Transverse colon (tissue), 4 donors: ENCODE measurements around the gene ST6GALNAC6. TPM values are rescaled to one million over a fixed set of nuclear protein-coding genes. Genes with fewer than 3 reads are reported as not detected.
A peak's percentile ranks its signal among the peaks of the same experiment; 100 is the strongest.
"Not testable (repeated sequence)": the region's sequence is repeated elsewhere in the genome, so short reads cannot be mapped to it uniquely, and the experiment has no call there.

Source experiments
- DNase-seq: peaks from one replicate; pipeline ENCODE4 v3.0.0-alpha.2; 2019
- H3K27ac ChIP-seq, 4 donors: fragments of 200-600 bp; sonication (generic); 2 replicates each; pipeline ENCODE4 v1.5.1; 2016 to 2018; ENCODE audit warnings: inconsistent platforms in 4 of 4
- H3K27me3 ChIP-seq: fragments of 200-600 bp; sonication (generic); 2 replicates; pipeline ENCODE4 v1.5.1; 2017; ENCODE audit warnings: inconsistent platforms
- H3K36me3 ChIP-seq, 4 donors: fragments of 200-600 bp; sonication (generic); 2 replicates each; pipeline ENCODE4 v1.5.1; 2017 to 2019; ENCODE audit warnings: inconsistent platforms in 4 of 4
- H3K4me1 ChIP-seq, 4 donors: fragments of 200-600 bp; sonication (generic); 2 replicates each; pipeline ENCODE4 v1.5.1; 2017 to 2020; ENCODE audit warnings: inconsistent platforms in 4 of 4
- H3K4me3 ChIP-seq, 4 donors: fragments of 200-600 bp; sonication (generic); 1 replicate in 1 of 4; 2 replicates in 3 of 4; pipeline versions ENCODE4 v1.5.1 to v1.6.1; 2017 to 2019; ENCODE audit warnings: inconsistent platforms in 4 of 4
- H3K9me3 ChIP-seq, 2 donors: fragments of 200-600 bp; sonication (generic); 2 replicates each; pipeline ENCODE4 v1.5.1; 2017 to 2019; ENCODE audit warnings: inconsistent platforms in 2 of 2
- CTCF ChIP-seq, 5 experiments: fragments of 200-600 bp in 3 of 5; fragments of 450-650 bp in 2 of 5; sonication (generic) in 3 of 5; IDR thresholded peaks; 1 replicate in 2 of 5; 2 replicates in 3 of 5; pipeline ENCODE4 v1.5.1; 2016 to 2017; ENCODE audit warnings: antibody characterized with exemption in 5 of 5, inconsistent platforms in 3 of 5, mild to moderate bottlenecking in 2 of 5, moderate library complexity in 1 of 5
- EP300 ChIP-seq: sonication (generic); formaldehyde crosslinking; IDR thresholded peaks from one replicate; pipeline ENCODE4 v1.6.1; 2017; ENCODE audit warnings: antibody characterized with exemption, low read depth
- POLR2A ChIP-seq: fragments of 450-650 bp; IDR thresholded peaks from one replicate; pipeline ENCODE4 v1.6.1; 2016; ENCODE audit warnings: antibody characterized with exemption, mild to moderate bottlenecking, moderate library complexity
- POLR2AphosphoS5 ChIP-seq, 3 donors: sonication (generic); formaldehyde crosslinking; IDR thresholded peaks; one replicate each; pipeline ENCODE4 v1.6.1; 2016; ENCODE audit warnings: antibody characterized with exemption in 3 of 3
- WGBS, 2 donors: methylation state at CpG; one replicate each; pipeline ENCODE4 v1.1.5; 2018; ENCODE audit warnings: low coverage in 1 of 2; 5-methylcytosine and 5-hydroxymethylcytosine counted together
- in situ Hi-C, 4 donors: fragments of 200-750 bp; cut with MboI; loops; one replicate each; pipeline versions ENCODE4 v1.15.0 to v1.15.1; 2017; ENCODE audit warnings: low sequenced_read_pairs in 3 of 4, low pct_ligation_motif_present in 1 of 4, low pct_unique_long_range_greater_than_20kb in 1 of 4
- intact Hi-C: fragments of 100-400 bp; cut with DNase I; formaldehyde crosslinking; loops from one replicate; pipeline ENCODE4 v1.15.1; 2023; ENCODE audit warnings: low total_unique reads
- total RNA-seq, 4 donors: library from RNA; depleted of rRNA; stranded (reverse); fragments of >200 nt; gene quantifications; one replicate each; pipeline ENCODE4 v1.1.0, GENCODE V29; 2016

Gene ST6GALNAC6
- total RNA-seq, 4 donors from 2014 or later, result 41.0 to 80.4 (median 75.7) TPM

GRCh38 chr9:127871531-127871930, 27.9 kb downstream of the ST6GALNAC6 start:
- Histone ChIP-seq H3K9me3 (no peaks in the 10 kb centered on the region), H3K27me3 (no peaks in the 10 kb centered on the region), H3K4me3 (no peak overlapping the region), H3K36me3 (no peaks in the 10 kb centered on the region), H3K4me1 (peaks cover 25 to 30% (median 27%) of the 10 kb centered on the region in 4 donors), H3K27ac (no peak overlapping the region)
- no peak for DNase-seq
- in situ Hi-C loops, result no loop called here
- 88 to 100% methylated on average over 3 to 9 of the region's 9 CpGs for WGBS, 2 donors
- intact Hi-C loops, result loop anchor here (5.0 kb wide), 1 partner anchor 279 kb away; no protein-coding TSS in a partner anchor
- TF ChIP-seq EP300, result no peak
- TF ChIP-seq CTCF (IDR thresholded peaks at IDR 0.05), result no peak
- TF ChIP-seq POLR2AphosphoS5 (IDR thresholded peaks at IDR 0.05), result no peak
- TF ChIP-seq POLR2A, result no peak

DNA sequence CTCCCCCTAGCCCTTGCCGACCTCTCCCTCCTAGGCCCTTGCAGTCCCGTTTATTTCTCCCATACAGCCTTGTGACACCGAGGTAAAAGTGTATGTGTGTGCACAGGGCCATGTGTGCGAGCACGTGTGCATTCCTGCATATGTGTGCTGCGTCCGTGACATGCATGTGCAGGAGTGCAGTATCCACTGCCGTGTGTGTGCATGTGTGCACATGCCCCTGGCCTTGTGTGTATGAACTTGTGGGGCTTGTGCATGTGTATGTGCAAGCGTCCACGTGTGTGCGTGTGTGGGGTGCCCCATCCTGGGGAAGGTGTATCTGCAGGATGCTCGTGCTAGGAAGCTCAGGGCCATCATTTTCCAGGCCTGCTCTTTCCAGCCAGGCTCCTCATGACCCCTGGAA, 28.5 kb downstream of the ST6GALNAC6 start:
- no peaks in the 10 kb centered on the region for H3K36me3 ChIP-seq
- intact Hi-C loops (loop anchor here (5.0 kb wide), 1 partner anchor 279 kb away; no protein-coding TSS in a partner anchor), in situ Hi-C loops (no loop called here)
- WGBS, 2 donors, result 89% methylated on average over 12 of the region's 12 CpGs; no CpG with 5 or more reads in 1 of the 2 donors
- H3K4me3 ChIP-seq, result no peak overlapping the region
- peaks cover 19 to 23% (median 20%) of the 10 kb centered on the region in 4 donors for H3K4me1 ChIP-seq
- TF ChIP-seq POLR2AphosphoS5 (IDR thresholded peaks at IDR 0.05) (no peak), EP300 (no peak), CTCF (IDR thresholded peaks at IDR 0.05) (no peak), POLR2A (no peak)
- DNase-seq, result no peak
- no peak overlapping the region for H3K27ac ChIP-seq
- no peaks in the 10 kb centered on the region for H3K9me3 ChIP-seq
- H3K27me3 ChIP-seq, result no peaks in the 10 kb centered on the region

DNA sequence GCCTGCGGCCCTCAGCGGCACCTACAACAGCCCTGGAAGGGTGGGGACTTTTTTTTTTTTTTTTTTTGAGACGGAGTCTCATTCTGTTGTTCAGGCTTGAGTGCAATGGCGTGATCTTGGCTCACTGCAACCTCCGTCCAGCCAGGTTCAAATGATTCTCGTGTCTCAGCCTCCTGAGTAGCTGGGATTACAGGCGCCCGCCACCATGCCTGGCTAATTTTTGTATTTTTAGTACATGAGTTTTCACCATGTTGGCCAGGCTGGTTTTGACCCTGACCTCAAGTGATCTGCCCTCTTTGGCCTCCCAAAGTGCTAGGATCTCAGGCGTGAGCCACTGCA, 29.3 kb downstream of the ST6GALNAC6 start:
- H3K9me3 ChIP-seq, DNase-seq, H3K36me3 ChIP-seq, H3K27ac ChIP-seq, H3K27me3 ChIP-seq, H3K4me3 ChIP-seq, in situ Hi-C loops: not testable (repeated sequence)
- intact Hi-C loops, result loop anchor here (5.0 kb wide), 1 partner anchor 278 kb away; no protein-coding TSS in a partner anchor
- peak in 3 of 5 experiments; percentile 9 to 26 (median 16) for TF ChIP-seq CTCF (IDR thresholded peaks at IDR 0.05)
- WGBS, 2 donors, result 60% methylated on average over 9 of the region's 9 CpGs; no CpG with 5 or more reads in 1 of the 2 donors
- peaks cover 11 to 16% (median 14%) of the 10 kb centered on the region in 4 donors for H3K4me1 ChIP-seq

GRCh38 chr9:127869310-127870152, 29.9 kb downstream of the ST6GALNAC6 start:
- intact Hi-C loops, result loop anchor here (5.0 kb wide), 1 partner anchor 277 kb away; no protein-coding TSS in a partner anchor
- H3K4me3 ChIP-seq, result no peak overlapping the region
- TF ChIP-seq CTCF (IDR thresholded peaks at IDR 0.05) (peak; percentile 80 to 97 (median 88)), POLR2AphosphoS5 (IDR thresholded peaks at IDR 0.05) (peak in 1 of 3 donors; percentile 20), EP300 (no peak)
- no peaks in the 10 kb centered on the region for H3K9me3 ChIP-seq
- no peaks in the 10 kb centered on the region for H3K27me3 ChIP-seq
- no peaks in the 10 kb centered on the region for H3K36me3 ChIP-seq
- peaks cover 5 to 11% (median 9%) of the 10 kb centered on the region in 4 donors for H3K4me1 ChIP-seq
- in situ Hi-C loops, result loop anchor here in 1 of 4 donors (10.0 kb wide), 2 partner anchors 135 to 275 kb away; partner anchors contain the start of gene TOR2A
- no peak overlapping the region for H3K27ac ChIP-seq
- peak; percentile 92 for DNase-seq
- WGBS, 2 donors, result 72% methylated on average over 15 of the region's 18 CpGs; no CpG with 5 or more reads in 1 of the 2 donors
